Omental fat pad (tissue), 4 donors: ENCODE measurements around the gene CREB5. TPM values are rescaled to one million over a fixed set of nuclear protein-coding genes. Genes with fewer than 3 reads are reported as not detected.

ENCODE experiments used
- ATAC-seq: fragments of 150-250 bp; one replicate; pipeline ENCODE4 v1.9.1; 2016; ENCODE audit warnings: mild to moderate bottlenecking, moderate library complexity; ENCODE audit not compliant: low FRiP score
- DNase-seq: peaks from one replicate; pipeline ENCODE4 v3.0.0-alpha.2; 2019; ENCODE audit warnings: low spot score
- total RNA-seq, 4 donors: library from RNA; depleted of rRNA; stranded (reverse); fragments of >200 nt; gene quantifications; one replicate each; pipeline ENCODE4 v1.1.0, GENCODE V29; 2016
- TF ChIP-seq, protein P1 (sequence below), 3 donors: fragments of 450-650 bp; IDR thresholded peaks; one replicate each; pipeline ENCODE4 v1.5.1; 2016 to 2017; ENCODE audit warnings: antibody characterized with exemption in 3 of 3, mild to moderate bottlenecking in 3 of 3, moderate library complexity in 2 of 3

CREB5 gene
- total RNA-seq, 4 donors from 2014 or later = 27.9 to 87.0 (median 42.9) TPM

GRCh38 chr7:28687537-28687936 lies 275.2 kb downstream of the CREB5 start:
- ATAC-seq = no peak

DNA sequence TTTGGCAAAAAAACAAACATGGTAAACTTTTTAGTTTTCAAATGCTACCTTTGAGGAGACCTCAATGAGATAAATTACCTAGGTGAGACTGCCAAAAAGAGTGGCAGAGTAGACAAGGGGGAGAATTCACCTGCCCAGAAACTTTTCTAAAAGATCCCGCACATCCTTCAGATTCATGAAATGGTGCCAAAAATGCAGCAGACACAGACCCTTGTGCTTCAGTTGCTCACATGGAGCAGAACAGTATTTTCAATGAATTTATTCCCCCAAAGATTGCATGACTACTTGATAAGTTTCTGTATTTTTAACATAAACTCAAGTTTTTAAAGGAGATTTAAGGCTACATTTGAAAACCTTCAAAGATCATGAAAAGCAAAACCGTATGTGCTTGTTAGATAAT lies 275.9 kb downstream of the CREB5 start:
- no peak for ATAC-seq
- TF ChIP-seq, protein P1, sequence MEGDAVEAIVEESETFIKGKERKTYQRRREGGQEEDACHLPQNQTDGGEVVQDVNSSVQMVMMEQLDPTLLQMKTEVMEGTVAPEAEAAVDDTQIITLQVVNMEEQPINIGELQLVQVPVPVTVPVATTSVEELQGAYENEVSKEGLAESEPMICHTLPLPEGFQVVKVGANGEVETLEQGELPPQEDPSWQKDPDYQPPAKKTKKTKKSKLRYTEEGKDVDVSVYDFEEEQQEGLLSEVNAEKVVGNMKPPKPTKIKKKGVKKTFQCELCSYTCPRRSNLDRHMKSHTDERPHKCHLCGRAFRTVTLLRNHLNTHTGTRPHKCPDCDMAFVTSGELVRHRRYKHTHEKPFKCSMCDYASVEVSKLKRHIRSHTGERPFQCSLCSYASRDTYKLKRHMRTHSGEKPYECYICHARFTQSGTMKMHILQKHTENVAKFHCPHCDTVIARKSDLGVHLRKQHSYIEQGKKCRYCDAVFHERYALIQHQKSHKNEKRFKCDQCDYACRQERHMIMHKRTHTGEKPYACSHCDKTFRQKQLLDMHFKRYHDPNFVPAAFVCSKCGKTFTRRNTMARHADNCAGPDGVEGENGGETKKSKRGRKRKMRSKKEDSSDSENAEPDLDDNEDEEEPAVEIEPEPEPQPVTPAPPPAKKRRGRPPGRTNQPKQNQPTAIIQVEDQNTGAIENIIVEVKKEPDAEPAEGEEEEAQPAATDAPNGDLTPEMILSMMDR (IDR thresholded peaks at IDR 0.05) = no peak
- no peak for DNase-seq

More at GRCh38 chr7:28687537-28687936, 275.2 kb downstream of the CREB5 start:
- TF ChIP-seq, protein P1 (IDR thresholded peaks at IDR 0.05) = no peak
- DNase-seq = no peak

GRCh38 chr7:28688651-28689050 lies 276.3 kb downstream of the CREB5 start:
- TF ChIP-seq, protein P1 (IDR thresholded peaks at IDR 0.05) = no peak
- no peak for ATAC-seq
- DNase-seq = no peak

- TF ChIP-seq, protein P1 (IDR thresholded peaks at IDR 0.05) = no peak
- no peak for ATAC-seq
- DNase-seq = no peak
Observed at GRCh38 chr7:28695300-28696295, 283.3 kb downstream of the CREB5 start.

GRCh38 chr7:28697913-28698563 lies 285.7 kb downstream of the CREB5 start:
- DNase-seq = no peak
- ATAC-seq = no peak
- TF ChIP-seq, protein P1 (IDR thresholded peaks at IDR 0.05) = no peak

GRCh38 chr7:28698840-28699239 lies 286.5 kb downstream of the CREB5 start:
- TF ChIP-seq, protein P1 (IDR thresholded peaks at IDR 0.05) = no peak
- no peak for DNase-seq
- ATAC-seq = no peak
